ENCODE results near the gene RNF10. TPM values are rescaled to one million over a fixed set of nuclear protein-coding genes. Genes with fewer than 3 reads are reported as not detected.
A peak's percentile ranks its signal among the peaks of the same experiment; 100 is the strongest.

The RNF10 gene
- total RNA-seq, 2 experiments from 2014 or later, result 441 to 446 TPM

GRCh38 chr12:120536064-120536791 is 2.1 kb downstream of the RNF10 start:
- H3K27me3 Mint-ChIP-seq, result no peaks in the 10 kb centered on the region
- ChIA-PET CTCF (interaction anchor here (1.0 to 1.7 kb wide), 2 partner anchors 39 to 66 kb away, joined by 4 read pairs; partner anchors contain the start of gene SRSF9), POLR2A (interaction anchor here (0.6 to 2.9 kb wide), 10 partner anchors 15 to 354 kb away, joined by 3 to 13 read pairs (median 4); partner anchors contain the start of genes COX6A1, DYNLL1, POP5 and RNU4-2)
- H3K9me3 ChIP-seq (ENCODE audit: control insufficient read depth in 1 of 2, insufficient read depth in 1 of 2, low read length in 2 of 2), result no peaks in the 10 kb centered on the region
- peak; percentile 28 for ATAC-seq (ENCODE audit: poor library complexity)
- peak overlapping the region; percentile 0 to 22 for H3K27ac ChIP-seq (ENCODE audit: low read depth in 1 of 2, low read length in 2 of 2)
- H3K36me3 ChIP-seq (ENCODE audit: insufficient read depth, low read length), result peaks cover 12% of the 10 kb centered on the region
- H3K9me3 Mint-ChIP-seq, result no peaks in the 10 kb centered on the region
- intact Hi-C loops (cut with DNase I, micrococcal nuclease), result loop anchor here (5.0 kb wide), 2 partner anchors 46 to 151 kb away; partner anchors contain the start of genes MLEC (in 1 of the 2) and POP5 (in 1 of the 2)
- peak overlapping the region; percentile 91 for H3K4me3 Mint-ChIP-seq
- peak overlapping the region; percentile 91 for H3K27ac Mint-ChIP-seq
- peaks cover 68% of the 10 kb centered on the region for H3K4me1 Mint-ChIP-seq (ENCODE audit: low read depth)
- TF ChIP-seq CTCF (IDR thresholded peaks at IDR 0.05), result no peak
- peaks cover 67% of the 10 kb centered on the region for H3K36me3 Mint-ChIP-seq (ENCODE audit: low read depth)
- H3K4me3 ChIP-seq (ENCODE audit: low read length), result peak overlapping the region; percentile 92
- H3K27me3 ChIP-seq (ENCODE audit: control insufficient read depth in 1 of 2, insufficient read depth in 2 of 2, low read length in 2 of 2), result no peaks in the 10 kb centered on the region
- peaks cover 60% of the 10 kb centered on the region for H3K4me1 ChIP-seq (ENCODE audit: insufficient read depth, low read length)
- peak in 10 of 14 experiments; percentile 9 to 65 (median 21) for DNase-seq

DNA sequence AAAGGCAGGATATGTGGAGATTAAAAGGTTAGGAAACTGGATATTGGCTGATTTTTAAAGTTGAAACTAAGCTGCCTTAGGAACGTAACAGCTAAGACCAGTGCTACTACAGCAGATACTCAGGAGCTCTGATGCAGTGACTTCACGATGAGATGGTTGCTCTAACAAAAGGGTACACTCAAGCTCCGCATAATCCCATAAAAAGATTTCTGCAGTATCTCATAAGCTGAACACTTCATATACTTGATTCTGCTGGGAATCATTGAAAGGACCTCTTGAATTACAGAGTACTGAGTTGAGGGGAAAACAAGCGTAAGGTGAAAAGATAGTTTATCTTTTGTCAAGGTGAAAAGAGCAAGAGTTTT is 3.7 kb downstream of the RNF10 start:
- no peaks in the 10 kb centered on the region for H3K9me3 ChIP-seq (ENCODE audit: control insufficient read depth in 1 of 2, insufficient read depth in 1 of 2, low read length in 2 of 2)
- TF ChIP-seq CTCF (IDR thresholded peaks at IDR 0.05), result no peak
- H3K4me3 ChIP-seq (ENCODE audit: low read length), result peak overlapping the region; percentile 3
- Mint-ChIP-seq H3K4me3 (peak overlapping the region; percentile 91), H3K9me3 (no peaks in the 10 kb centered on the region), H3K27ac (peak overlapping the region; percentile 91), H3K36me3 (ENCODE audit: low read depth) (peaks cover 79% of the 10 kb centered on the region), H3K27me3 (no peaks in the 10 kb centered on the region), H3K4me1 (ENCODE audit: low read depth) (peaks cover 74% of the 10 kb centered on the region)
- intact Hi-C loops (cut with DNase I, micrococcal nuclease), result loop anchor here (5.0 kb wide), 2 partner anchors 44 to 149 kb away; partner anchors contain the start of genes MLEC (in 1 of the 2) and POP5 (in 1 of the 2)
- ChIA-PET CTCF (interaction anchor here (0.9 kb wide), 1 partner anchor 42 kb away, joined by 4 read pairs; no protein-coding TSS in a partner anchor), POLR2A (interaction anchor here (1.3 to 2.4 kb wide), 4 partner anchors 9 to 70 kb away, joined by 4 to 9 read pairs (median 6); partner anchors contain the start of genes COQ5, DYNLL1 and POP5)
- peaks cover 74% of the 10 kb centered on the region for H3K4me1 ChIP-seq (ENCODE audit: insufficient read depth, low read length)
- no peaks in the 10 kb centered on the region for H3K27me3 ChIP-seq (ENCODE audit: control insufficient read depth in 1 of 2, insufficient read depth in 2 of 2, low read length in 2 of 2)
- peak overlapping the region in 1 of 2 donors; percentile 10 for H3K27ac ChIP-seq (ENCODE audit: low read depth in 1 of 2, low read length in 2 of 2)
- H3K36me3 ChIP-seq (ENCODE audit: insufficient read depth, low read length), result peaks cover 16% of the 10 kb centered on the region
- DNase-seq (no peak), ATAC-seq (ENCODE audit: poor library complexity) (no peak)

GRCh38 chr12:120538281-120539156 is 4.4 kb downstream of the RNF10 start:
- no peaks in the 10 kb centered on the region for H3K9me3 ChIP-seq (ENCODE audit: control insufficient read depth in 1 of 2, insufficient read depth in 1 of 2, low read length in 2 of 2)
- Mint-ChIP-seq H3K36me3 (ENCODE audit: low read depth) (peaks cover 81% of the 10 kb centered on the region), H3K27ac (peak overlapping the region; percentile 91), H3K27me3 (no peaks in the 10 kb centered on the region), H3K9me3 (no peaks in the 10 kb centered on the region), H3K4me3 (peak overlapping the region; percentile 91), H3K4me1 (ENCODE audit: low read depth) (peaks cover 74% of the 10 kb centered on the region)
- CTCF ChIA-PET, result interaction anchor here (0.9 kb wide), 1 partner anchor 42 kb away, joined by 4 read pairs; no protein-coding TSS in a partner anchor
- no peak for TF ChIP-seq CTCF (IDR thresholded peaks at IDR 0.05)
- peaks cover 18% of the 10 kb centered on the region for H3K36me3 ChIP-seq (ENCODE audit: insufficient read depth, low read length)
- DNase-seq, result peak in 1 of 14 experiments; percentile 26
- H3K4me1 ChIP-seq (ENCODE audit: insufficient read depth, low read length), result peaks cover 71% of the 10 kb centered on the region
- ATAC-seq (ENCODE audit: poor library complexity), result no peak
- peak overlapping the region in 1 of 2 donors; percentile 29 for H3K27ac ChIP-seq (ENCODE audit: low read depth in 1 of 2, low read length in 2 of 2)
- intact Hi-C loops (cut with DNase I, micrococcal nuclease), result loop anchor here (5.0 kb wide), 2 partner anchors 44 to 149 kb away; partner anchors contain the start of genes MLEC (in 1 of the 2) and POP5 (in 1 of the 2)
- POLR2A ChIA-PET, result interaction anchor here (0.7 to 1.6 kb wide), 6 partner anchors 9 to 246 kb away, joined by 3 to 7 read pairs (median 4); partner anchors contain the start of genes COQ5, DYNLL1 and POP5
- H3K27me3 ChIP-seq (ENCODE audit: control insufficient read depth in 1 of 2, insufficient read depth in 2 of 2, low read length in 2 of 2), result no peaks in the 10 kb centered on the region
- peak overlapping the region; percentile 33 for H3K4me3 ChIP-seq (ENCODE audit: low read length)

All from CD4-positive, alpha-beta T cell (primary cell).